Esophagus (tissue), 2 donors: ENCODE measurements around the gene KCNH2. TPM values are rescaled to one million over a fixed set of nuclear protein-coding genes. Genes with fewer than 3 reads are reported as not detected.

Experiments
- H3K27ac ChIP-seq, 2 donors: one replicate each; pipeline ENCODE4 v1.5.1; 2013; ENCODE audit warnings: low read depth in 2 of 2, mild to moderate bottlenecking in 2 of 2, inconsistent platforms in 1 of 2, low read length in 1 of 2, moderate library complexity in 1 of 2
- H3K27me3 ChIP-seq, 2 donors: one replicate each; pipeline ENCODE4 v1.6.1; 2013; ENCODE audit warnings: low read length in 2 of 2, control low read depth in 1 of 2, mild to moderate bottlenecking in 1 of 2; ENCODE audit not compliant: insufficient read depth in 2 of 2, control insufficient read depth in 1 of 2
- H3K36me3 ChIP-seq, 2 donors: one replicate each; pipeline ENCODE4 v1.6.1; 2013; ENCODE audit warnings: low read length in 1 of 2; ENCODE audit not compliant: control insufficient read depth in 2 of 2, insufficient read depth in 2 of 2
- H3K4me1 ChIP-seq, 2 donors: one replicate each; pipeline ENCODE4 v1.6.1; 2013; ENCODE audit warnings: low read length in 1 of 2; ENCODE audit not compliant: control insufficient read depth in 2 of 2, insufficient read depth in 2 of 2
- H3K4me3 ChIP-seq, 2 donors: one replicate each; pipeline ENCODE4 v1.5.1; 2013; ENCODE audit warnings: low read length in 2 of 2, mild to moderate bottlenecking in 2 of 2, low read depth in 1 of 2, moderate library complexity in 1 of 2
- H3K9me3 ChIP-seq, 2 donors: one replicate each; pipeline ENCODE4 v1.6.1; 2013; ENCODE audit warnings: mild to moderate bottlenecking in 2 of 2, low read depth in 1 of 2, low read length in 1 of 2, moderate library complexity in 1 of 2; ENCODE audit not compliant: control insufficient read depth in 2 of 2, insufficient read depth in 1 of 2
- WGBS, 2 donors: extraction: QIAGEN DNeasy Blood & Tissue Kit; methylation state at CpG; one replicate each; pipeline ENCODE4 v1.1.7; 2013; 5-methylcytosine and 5-hydroxymethylcytosine counted together
- polyA plus RNA-seq, 2 donors: library from polyadenylated mRNA; stranded (reverse); fragments of 200-250 nt; gene quantifications; one replicate each; pipeline ENCODE4 v1.2.3, GENCODE V29; 2013
- donor health status: healthy with polysubstance abuse.
- donor health status: Bipolar disorder and iron deficiency.

KCNH2 gene
- polyA plus RNA-seq, 2 donors, result 0.88 to 2.0 TPM

DNA sequence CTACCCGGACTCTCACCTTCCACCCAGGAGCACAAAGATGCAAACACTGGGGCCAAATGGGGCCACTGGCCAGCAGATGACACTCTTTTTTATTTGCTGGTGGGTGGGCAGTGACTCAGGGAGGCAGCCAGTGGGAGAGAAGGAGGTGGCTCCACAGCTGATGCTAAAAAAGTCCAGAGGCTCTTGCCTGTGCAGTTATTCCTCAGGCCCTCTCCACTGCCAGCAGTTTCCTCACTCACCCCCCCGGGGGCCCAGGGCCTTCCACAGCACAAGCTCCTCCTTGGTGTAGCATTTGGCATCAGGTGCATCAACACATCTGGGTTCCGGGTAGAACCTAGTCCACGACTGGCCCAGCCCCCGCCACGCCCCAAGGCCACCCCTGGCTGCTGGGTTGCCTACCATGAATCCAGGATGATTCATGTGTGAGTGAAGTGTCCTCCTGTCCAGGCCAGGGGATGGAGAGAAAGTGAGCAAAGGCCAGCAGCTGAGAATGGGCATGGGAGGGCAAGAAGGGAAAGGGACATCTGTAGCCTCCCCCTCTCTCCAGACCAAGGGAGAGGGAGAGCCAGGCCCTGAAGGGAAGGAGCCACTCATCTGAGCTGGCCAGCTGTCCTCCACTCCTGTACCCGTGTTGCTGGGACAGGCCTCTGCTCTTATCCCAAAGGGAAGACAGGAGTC, 1.7 kb upstream of the KCNH2 start:
- no peak overlapping the region for H3K27ac ChIP-seq
- H3K9me3 ChIP-seq, result no peaks in the 10 kb centered on the region
- WGBS, 2 donors, result 39 to 42% methylated on average over 7 of the region's 7 CpGs
- H3K27me3 ChIP-seq, result peaks cover 0 to 3% of the 10 kb centered on the region in 2 donors
- H3K4me3 ChIP-seq, result no peak overlapping the region
- H3K4me1 ChIP-seq, result peaks cover 7 to 9% of the 10 kb centered on the region in 2 donors
- H3K36me3 ChIP-seq, result no peaks in the 10 kb centered on the region

- Histone ChIP-seq H3K27me3 (peaks cover 0 to 3% of the 10 kb centered on the region in 2 donors), H3K4me3 (peak overlapping the region in 1 of 2 donors; percentile 50), H3K9me3 (no peaks in the 10 kb centered on the region), H3K36me3 (no peaks in the 10 kb centered on the region), H3K27ac (peak overlapping the region in 1 of 2 donors; percentile 65), H3K4me1 (peaks cover 10 to 17% of the 10 kb centered on the region in 2 donors)
- 5 to 9% methylated on average over 28 to 62 of the region's 62 CpGs for WGBS, 2 donors
Observed at GRCh38 chr7:150977382-150978125, 567 bp downstream of the KCNH2 start.

DNA sequence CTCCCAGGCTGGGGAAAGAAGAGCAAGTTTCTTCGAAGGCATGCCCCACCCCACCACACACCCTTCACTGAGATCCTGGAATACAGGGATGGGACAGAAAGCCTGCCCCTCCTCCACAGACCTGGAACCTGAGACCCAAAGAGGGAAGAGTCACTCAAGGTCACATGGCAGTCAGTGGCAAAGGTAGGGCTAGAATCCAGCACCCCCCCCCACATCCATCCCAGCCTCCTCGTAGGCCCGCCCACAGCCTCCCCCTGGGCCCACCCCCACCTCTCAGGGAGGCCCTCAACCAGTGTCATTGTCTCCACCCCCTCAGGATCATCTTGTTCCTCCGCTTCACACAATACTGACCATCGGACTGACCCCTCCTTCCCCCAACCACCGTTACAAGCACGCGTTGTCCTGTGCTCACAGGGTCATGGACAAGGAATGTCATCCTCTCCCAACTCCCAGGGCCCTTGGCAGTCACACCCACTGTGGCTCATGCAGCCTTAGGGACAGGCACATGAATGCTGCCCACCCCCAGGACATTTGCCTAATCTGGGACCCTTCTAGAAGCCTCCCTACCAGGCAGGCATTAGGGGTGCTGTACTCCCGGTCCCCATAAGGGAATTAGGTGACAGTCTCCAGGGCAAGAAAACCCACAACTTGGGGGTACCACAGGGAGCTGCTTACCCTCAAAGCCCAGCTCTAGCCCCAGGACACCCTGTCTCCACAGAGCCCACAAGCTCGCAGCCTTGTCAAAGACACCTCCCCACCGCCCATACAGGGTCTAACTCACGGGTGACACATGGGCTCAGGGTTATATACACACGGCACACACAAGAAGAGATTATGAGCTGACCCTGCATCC, 1.4 kb downstream of the KCNH2 start:
- 46 to 49% methylated on average over 13 of the region's 13 CpGs for WGBS, 2 donors
- peak overlapping the region in 1 of 2 donors; percentile 50 for H3K27ac ChIP-seq
- peak overlapping the region in 1 of 2 donors; percentile 50 for H3K4me3 ChIP-seq
- H3K9me3 ChIP-seq, result no peaks in the 10 kb centered on the region
- no peaks in the 10 kb centered on the region for H3K36me3 ChIP-seq
- peaks cover 10 to 17% of the 10 kb centered on the region in 2 donors for H3K4me1 ChIP-seq
- peaks cover 0 to 3% of the 10 kb centered on the region in 2 donors for H3K27me3 ChIP-seq

DNA sequence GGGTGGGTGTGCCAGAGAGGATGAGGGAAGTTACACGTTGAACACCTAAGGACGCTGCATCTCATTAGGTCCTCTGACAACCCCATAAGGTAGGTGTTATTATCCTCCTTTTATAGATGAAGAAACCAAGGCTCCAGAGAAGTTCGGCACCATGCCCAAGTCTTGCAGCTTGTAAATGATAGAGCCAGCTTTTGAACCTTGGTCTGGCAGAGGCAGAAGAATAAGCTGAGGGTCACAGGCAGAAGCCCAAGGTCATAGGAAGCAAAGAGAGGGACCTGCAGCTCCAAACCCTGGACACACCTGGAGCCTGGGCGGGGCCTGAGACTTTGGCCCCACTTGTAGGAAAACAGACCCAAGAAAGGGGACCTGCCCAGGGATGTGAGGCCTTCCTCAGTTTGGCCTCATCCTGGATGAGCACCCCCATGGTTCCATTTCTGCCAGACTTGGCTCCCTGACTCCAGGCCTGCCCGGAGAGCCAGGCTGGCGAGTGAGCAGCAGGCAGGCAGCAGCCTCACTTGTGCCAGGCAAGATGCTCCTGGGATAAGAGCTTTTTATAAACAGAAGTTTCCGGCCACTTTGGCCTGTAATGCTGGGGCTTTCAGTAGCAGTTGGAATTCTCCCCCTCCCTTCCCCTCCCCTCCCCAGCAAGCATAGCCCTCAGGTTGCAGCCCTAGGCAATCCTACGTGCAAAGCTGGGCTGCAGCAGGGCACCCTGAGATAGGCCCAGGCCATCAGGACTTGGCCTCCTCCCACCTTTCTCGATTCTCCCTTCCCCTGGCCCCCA, 2.4 kb downstream of the KCNH2 start:
- Histone ChIP-seq H3K4me3 (no peak overlapping the region), H3K4me1 (peaks cover 10 to 17% of the 10 kb centered on the region in 2 donors), H3K9me3 (no peaks in the 10 kb centered on the region), H3K36me3 (no peaks in the 10 kb centered on the region), H3K27me3 (peaks cover 0 to 3% of the 10 kb centered on the region in 2 donors), H3K27ac (peak overlapping the region; percentile 5 to 27)
- 71 to 77% methylated on average over 9 of the region's 9 CpGs for WGBS, 2 donors

GRCh38 chr7:150974468-150975391, 3.4 kb downstream of the KCNH2 start:
- Histone ChIP-seq H3K27ac (peak overlapping the region; percentile 32 to 50), H3K27me3 (peaks cover 0 to 3% of the 10 kb centered on the region in 2 donors), H3K36me3 (no peaks in the 10 kb centered on the region), H3K4me1 (peaks cover 10 to 17% of the 10 kb centered on the region in 2 donors), H3K9me3 (no peaks in the 10 kb centered on the region), H3K4me3 (peak overlapping the region; percentile 23 to 39)
- 2 to 3% methylated on average over 83 to 89 of the region's 89 CpGs for WGBS, 2 donors

DNA sequence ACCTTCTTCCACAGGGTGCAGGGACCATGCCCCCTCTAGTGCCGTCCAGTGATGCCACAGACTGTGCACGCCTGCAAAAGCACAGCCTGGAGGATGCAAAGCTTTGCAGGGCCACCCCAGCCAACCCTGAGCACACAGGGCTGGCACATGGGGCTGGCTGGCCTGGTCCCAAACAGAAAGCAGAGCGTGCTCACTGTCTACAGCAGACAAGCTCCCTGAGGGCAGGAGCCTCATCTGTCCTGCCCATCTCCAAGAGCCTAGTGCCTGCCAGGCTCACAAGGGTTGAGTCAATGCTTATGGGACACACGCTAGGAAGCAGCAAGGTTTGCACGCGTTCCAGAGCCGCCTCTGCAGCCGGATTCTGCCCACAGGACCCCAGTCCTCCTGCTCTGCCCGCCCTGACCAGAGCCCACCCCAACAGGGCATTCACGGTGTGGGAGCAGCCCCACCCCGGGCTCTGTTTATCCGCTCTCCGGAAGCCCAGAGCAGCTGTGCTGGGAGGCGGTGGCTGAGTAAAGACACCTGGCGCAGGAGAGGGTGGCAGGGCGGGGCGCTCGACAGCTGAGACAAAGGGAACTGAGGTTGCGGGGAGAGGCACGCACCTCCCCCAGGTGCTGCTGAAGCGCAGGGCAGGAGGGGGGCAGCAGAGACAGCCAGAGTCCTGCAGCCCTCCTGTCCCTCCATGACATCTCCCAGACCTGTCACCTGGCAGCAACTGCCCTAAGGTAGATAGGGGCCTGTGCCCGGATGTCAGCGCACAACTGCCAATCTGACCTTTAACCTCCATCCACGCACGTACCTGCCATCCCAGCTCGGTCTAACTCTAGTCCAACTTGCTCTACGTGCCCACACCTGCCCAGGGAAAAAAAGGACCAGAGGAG, 4.3 kb downstream of the KCNH2 start:
- 41 to 43% methylated on average over 26 to 27 of the region's 27 CpGs for WGBS, 2 donors
- H3K27ac ChIP-seq, result peak overlapping the region in 1 of 2 donors; percentile 50
- H3K9me3 ChIP-seq, result no peaks in the 10 kb centered on the region
- H3K4me3 ChIP-seq, result peak overlapping the region in 1 of 2 donors; percentile 23
- peaks cover 0 to 3% of the 10 kb centered on the region in 2 donors for H3K27me3 ChIP-seq
- no peaks in the 10 kb centered on the region for H3K36me3 ChIP-seq
- H3K4me1 ChIP-seq, result peaks cover 10 to 17% of the 10 kb centered on the region in 2 donors

GRCh38 chr7:150972741-150973140, 5.4 kb downstream of the KCNH2 start:
- Histone ChIP-seq H3K4me1 (peaks cover 6 to 13% of the 10 kb centered on the region in 2 donors), H3K4me3 (no peak overlapping the region), H3K36me3 (no peaks in the 10 kb centered on the region), H3K9me3 (no peaks in the 10 kb centered on the region), H3K27ac (peak overlapping the region in 1 of 2 donors; percentile 58), H3K27me3 (peaks cover 0 to 3% of the 10 kb centered on the region in 2 donors)
- WGBS, 2 donors, result 75 to 76% methylated on average over 8 of the region's 8 CpGs
